Endothelial cell of umbilical vein (primary cell): Measurements from ENCODE around the gene SDC1. TPM values are rescaled to one million over a fixed set of nuclear protein-coding genes. Genes with fewer than 3 reads are reported as not detected.

Experiments
- BruUV-seq: library from RNA; stranded (reverse); fragments of 400-500 nt; replicated peaks from 2 replicates; lab custom pipeline; 2021; lab: Mats Ljungman, UMichigan
- CTCF ChIA-PET: fragments of 300-600, 350-600 bp; sonication (Branson Sonifier 250); formaldehyde crosslinking; loops from one replicate; lab custom pipeline; 2021; ENCODE audit warnings: antibody characterized with exemption, inconsistent platforms; lab: Charles Lee
- POLR2A ChIA-PET: fragments of 300-600, 350-600 bp; sonication (Branson Sonifier 250); formaldehyde crosslinking; loops from one replicate; lab custom pipeline; 2021; ENCODE audit warnings: antibody characterized with exemption, inconsistent platforms; lab: Charles Lee
- DNase-seq: peaks from one replicate; pipeline ENCODE4 v3.0.0-alpha.2; 2011; ENCODE audit warnings: low read depth, low spot score
- FAIRE-seq: peaks from 2 replicates; lab custom pipeline; 2011; peaks lifted over from hg19 to GRCh38; lab: Jason Lieb, UNC
- H2AFZ ChIP-seq: 2 replicates; pipeline ENCODE4 v1.6.0; 2012; ENCODE audit warnings: low read depth, low read length, control low read depth, inconsistent platforms
- H3K27ac ChIP-seq: 2 replicates; pipeline ENCODE4 v1.5.1; 2011; ENCODE audit warnings: low read depth, mild to moderate bottlenecking, control low read depth, low read length, moderate library complexity; ENCODE audit not compliant: insufficient read depth
- H3K27me3 ChIP-seq, 2 experiments: 2 replicates each; pipeline versions ENCODE4 v1.6.0 to v1.6.1; 2011; ENCODE audit warnings: low read length in 2 of 2, mixed read lengths in 1 of 2; ENCODE audit not compliant: control insufficient read depth in 2 of 2, insufficient read depth in 2 of 2
- H3K36me3 ChIP-seq, 2 experiments: 2 replicates in 1 of 2; 3 replicates in 1 of 2; pipeline ENCODE4 v1.5.1; 2011; ENCODE audit warnings: low read length in 2 of 2, mild to moderate bottlenecking in 1 of 2, moderate library complexity in 1 of 2; ENCODE audit not compliant: control insufficient read depth in 2 of 2, insufficient read depth in 2 of 2; ENCODE audit errors: extremely low read depth in 1 of 2
- H3K4me1 ChIP-seq: 3 replicates; pipeline ENCODE4 v1.5.1; 2011; ENCODE audit warnings: mild to moderate bottlenecking, low read length; ENCODE audit not compliant: control insufficient read depth, insufficient read depth; ENCODE audit errors: extremely low read depth
- H3K4me2 ChIP-seq: 2 replicates; pipeline ENCODE4 v1.6.1; 2011; ENCODE audit warnings: low read length, control low read depth, mixed read lengths; ENCODE audit not compliant: insufficient read depth
- H3K4me3 ChIP-seq, 3 experiments: fragments of 200-600 bp in 1 of 3; sonication (generic), shearing (Covaris generic) in 1 of 3; replicated peaks in 1 of 3; 2 replicates each; pipeline ENCODE4 v1.5.1; 2011 to 2016; ENCODE audit warnings: control low read depth in 3 of 3, low read length in 3 of 3, mild to moderate bottlenecking in 2 of 3, inconsistent platforms in 1 of 3, low read depth in 1 of 3, moderate library complexity in 1 of 3; ENCODE audit not compliant: insufficient read depth in 1 of 3
- H3K79me2 ChIP-seq: 2 replicates; pipeline ENCODE4 v1.6.0; 2012; ENCODE audit warnings: low read length, inconsistent platforms; ENCODE audit not compliant: control insufficient read depth, insufficient read depth
- H3K9ac ChIP-seq: replicated peaks from 2 replicates; pipeline ENCODE3; 2011; ENCODE audit warnings: low read length, control low read depth; ENCODE audit not compliant: insufficient read depth; ENCODE audit errors: extremely low read depth
- H3K9me1 ChIP-seq: replicated peaks from 3 replicates; pipeline ENCODE4 v1.6.0; 2011; ENCODE audit warnings: mild to moderate bottlenecking, low read length; ENCODE audit not compliant: control insufficient read depth, insufficient read depth; ENCODE audit errors: extremely low read depth
- H3K9me3 ChIP-seq: replicated peaks from 2 replicates; pipeline ENCODE4 v1.5.1; 2012; ENCODE audit warnings: low read length, inconsistent platforms; ENCODE audit not compliant: control insufficient read depth, insufficient read depth
- H4K20me1 ChIP-seq: replicated peaks from 2 replicates; pipeline ENCODE3; 2011; ENCODE audit warnings: mild to moderate bottlenecking, low read length; ENCODE audit not compliant: control insufficient read depth, insufficient read depth; ENCODE audit errors: extremely low read depth
- CTCF ChIP-seq, 2 donors: IDR thresholded peaks; 1 replicate in 1 of 2; 2 replicates in 1 of 2; pipeline ENCODE4 v1.5.1; 2011; ENCODE audit warnings: low read length in 2 of 2, mild to moderate bottlenecking in 2 of 2, moderate library complexity in 2 of 2, control low read depth in 1 of 2, inconsistent platforms in 1 of 2, low read depth in 1 of 2; ENCODE audit not compliant: insufficient read depth in 1 of 2; ENCODE audit errors: extremely low read depth in 1 of 2
- EZH2 ChIP-seq: IDR thresholded peaks from 2 replicates; pipeline ENCODE4 v1.6.1; 2012; ENCODE audit warnings: borderline replicate concordance, low read depth, mild to moderate bottlenecking, moderate library complexity, low read length, inconsistent platforms; ENCODE audit not compliant: severe bottlenecking
- FOS ChIP-seq: IDR thresholded peaks from 2 replicates; pipeline ENCODE4 v1.6.1; 2011; ENCODE audit warnings: mild to moderate bottlenecking, low read length, moderate library complexity, borderline replicate concordance; ENCODE audit not compliant: insufficient read depth
- GATA2 ChIP-seq: IDR thresholded peaks from 2 replicates; pipeline ENCODE4 v1.7.0; 2011; ENCODE audit warnings: low read depth, mild to moderate bottlenecking, moderate library complexity, mixed read lengths, low read length; ENCODE audit not compliant: insufficient read length, insufficient read depth
- JUN ChIP-seq: IDR thresholded peaks from 2 replicates; pipeline ENCODE4 v1.6.1; 2011; ENCODE audit warnings: borderline replicate concordance, low read depth; ENCODE audit not compliant: insufficient read length, insufficient read depth
- MAX ChIP-seq: IDR thresholded peaks from 2 replicates; pipeline ENCODE4 v1.6.1; 2011; ENCODE audit not compliant: insufficient read depth, insufficient read length
- MYC ChIP-seq: IDR thresholded peaks from one replicate; pipeline ENCODE4 v1.6.1; 2011; ENCODE audit warnings: mild to moderate bottlenecking, low read depth, low read length
- POLR2A ChIP-seq: IDR thresholded peaks from 2 replicates; pipeline ENCODE4 v1.6.1; 2012; ENCODE audit warnings: low read depth, mild to moderate bottlenecking, control low read depth, low read length
- POLR2AphosphoS5 ChIP-seq: IDR thresholded peaks from 2 replicates; pipeline ENCODE4 v1.6.1; 2012; ENCODE audit warnings: low read depth, mild to moderate bottlenecking, control low read depth, low read length, moderate library complexity; ENCODE audit not compliant: insufficient read depth
- dilution Hi-C: fragments of 300-500 bp; cut with MboI; formaldehyde crosslinking; loops from one replicate; pipeline ENCODE4 v1.15.0; 2019; ENCODE audit warnings: low sequenced_read_pairs; ENCODE audit not compliant: extremely low pct_ligation_motif_present
- intact Hi-C: fragments of 100-400 bp; cut with micrococcal nuclease; formaldehyde crosslinking; loops from one replicate; pipeline ENCODE4 v1.10.0; 2022
- polyA plus RNA-seq, 4 experiments: library from polyadenylated mRNA; depleted of rRNA in 3 of 4; stranded (reverse) in 3 of 4; unstranded in 1 of 4; fragments of >200 nt; gene quantifications; 2 replicates each; pipeline versions ENCODE4 v1.2.1 to v1.2.3, GENCODE V29; 2011 to 2012; ENCODE audit warnings: missing spikeins in 1 of 4
- total RNA-seq: library from RNA; stranded (reverse); gene quantifications from 2 replicates; pipeline ENCODE4 v1.2.3, GENCODE V29; 2021

SDC1 gene
- total and polyA plus RNA-seq, 2 donors (not counting 3 experiments of a cell fraction or from before 2014, with no cell fraction given) = 3.2 to 4.0 TPM

- intact Hi-C loops (no loop called here), dilution Hi-C loops (no loop called here)
- Histone ChIP-seq H2AFZ (no peak overlapping the region), H3K27ac (no peak overlapping the region), H3K4me3 (no peak overlapping the region), H3K4me1 (no peaks in the 10 kb centered on the region), H3K79me2 (no peaks in the 10 kb centered on the region), H3K27me3 (peaks cover 0 to 3% of the 10 kb centered on the region in 2 experiments), H3K4me2 (no peak overlapping the region), H4K20me1 (no peaks in the 10 kb centered on the region), H3K36me3 (no peaks in the 10 kb centered on the region), H3K9ac (no peak overlapping the region), H3K9me1 (no peaks in the 10 kb centered on the region), H3K9me3 (no peaks in the 10 kb centered on the region)
- DNase-seq (no peak), FAIRE-seq (no peak)
- TF ChIP-seq GATA2 (no peak), MYC (no peak), POLR2A (no peak), JUN (no peak), POLR2AphosphoS5 (no peak), CTCF (IDR thresholded peaks at IDR 0.05; ENCODE audit: extremely low read depth in 1 of 2, insufficient read depth in 1 of 2, low read depth in 1 of 2, low read length in 2 of 2) (no peak), EZH2 (no peak), FOS (no peak), MAX (no peak)
- no TSS peak for BruUV-seq
- CTCF ChIA-PET = interaction anchor here (0.9 to 1.2 kb wide), 3 partner anchors 31 to 52 kb away, joined by 3 to 5 read pairs (median 3); no protein-coding TSS in a partner anchor
- POLR2A ChIA-PET = no interaction called here
Observed at GRCh38 chr2:20174410-20174809, 50.5 kb downstream of the SDC1 start.
